HEK293 (cell line): ENCODE data around the gene TBX4.

Experiments
- HOXC10 ChIP-seq: sonication (generic); formaldehyde crosslinking; IDR thresholded peaks from 2 replicates; pipeline ENCODE4 v1.8.1; 2023; ENCODE audit warnings: mild to moderate bottlenecking, missing genetic modification reagents
- KLF16 ChIP-seq: fragments of 450-650 bp; formaldehyde crosslinking; IDR thresholded peaks from 2 replicates; pipeline ENCODE4 v1.5.1; 2017; ENCODE audit warnings: missing biosample characterization, missing genetic modification characterization
- SP2 ChIP-seq: fragments of 450-650 bp; formaldehyde crosslinking; IDR thresholded peaks from 2 replicates; pipeline ENCODE4 v1.5.1; 2016; ENCODE audit warnings: missing biosample characterization, missing genetic modification characterization
- SP3 ChIP-seq: fragments of 450-650 bp; formaldehyde crosslinking; IDR thresholded peaks from 2 replicates; pipeline ENCODE4 v1.5.1; 2016; ENCODE audit warnings: missing biosample characterization, missing genetic modification characterization
- YY1 ChIP-seq: fragments of 450-650 bp; formaldehyde crosslinking; IDR thresholded peaks from 2 replicates; pipeline ENCODE4 v1.5.1; 2018; ENCODE audit warnings: missing biosample characterization, missing genetic modification characterization
- ZFHX2 ChIP-seq: fragments of 450-650 bp; formaldehyde crosslinking; conservative IDR thresholded peaks from 2 replicates; pipeline ENCODE4 v1.5.1; 2016; ENCODE audit warnings: missing biosample characterization, missing genetic modification characterization
- ZFP37 ChIP-seq: fragments of 450-650 bp; formaldehyde crosslinking; IDR thresholded peaks from 2 replicates; pipeline ENCODE4 v1.5.1; 2016; ENCODE audit warnings: missing biosample characterization, missing genetic modification characterization
- ZFP69B ChIP-seq: fragments of 450-650 bp; formaldehyde crosslinking; IDR thresholded peaks from 2 replicates; pipeline ENCODE4 v1.5.1; 2016; ENCODE audit warnings: missing biosample characterization, missing genetic modification characterization
- ZIC2 ChIP-seq: fragments of 450-650 bp; formaldehyde crosslinking; IDR thresholded peaks from 2 replicates; pipeline ENCODE4 v1.5.1; 2016; ENCODE audit warnings: missing biosample characterization, missing genetic modification characterization
- ZNF140 ChIP-seq: fragments of 450-650 bp; formaldehyde crosslinking; IDR thresholded peaks from 2 replicates; pipeline ENCODE4 v1.5.1; 2016; ENCODE audit warnings: missing biosample characterization, missing genetic modification characterization
- ZNF19 ChIP-seq: fragments of 450-650 bp; formaldehyde crosslinking; IDR thresholded peaks from 2 replicates; pipeline ENCODE4; 2016; ENCODE audit warnings: missing biosample characterization, missing genetic modification characterization, low read depth
- ZNF23 ChIP-seq: fragments of 450-650 bp; formaldehyde crosslinking; IDR thresholded peaks from 2 replicates; pipeline ENCODE4 v1.5.1; 2016; ENCODE audit warnings: missing biosample characterization, missing genetic modification characterization, borderline replicate concordance
- ZNF302 ChIP-seq: fragments of 450-650 bp; formaldehyde crosslinking; IDR thresholded peaks from 2 replicates; pipeline ENCODE4 v1.5.1; 2016; ENCODE audit warnings: missing biosample characterization, missing genetic modification characterization, low read depth
- ZNF391 ChIP-seq: fragments of 450-650 bp; formaldehyde crosslinking; IDR thresholded peaks from 2 replicates; pipeline ENCODE4 v1.5.1; 2016; ENCODE audit warnings: low read depth, missing biosample characterization, missing genetic modification characterization, borderline replicate concordance
- ZNF423 ChIP-seq: fragments of 450-650 bp; formaldehyde crosslinking; IDR thresholded peaks from 2 replicates; pipeline ENCODE4 v1.5.1; 2016; ENCODE audit warnings: missing biosample characterization, missing genetic modification characterization
- ZNF548 ChIP-seq: fragments of 450-650 bp; formaldehyde crosslinking; IDR thresholded peaks from 2 replicates; pipeline ENCODE4 v1.5.1; 2016; ENCODE audit warnings: missing biosample characterization, missing genetic modification characterization
- ZNF600 ChIP-seq: fragments of 450-650 bp; formaldehyde crosslinking; IDR thresholded peaks from 2 replicates; pipeline ENCODE4 v1.5.1; 2016; ENCODE audit warnings: missing biosample characterization, missing genetic modification characterization
- ZNF621 ChIP-seq: fragments of 450-650 bp; formaldehyde crosslinking; IDR thresholded peaks from 2 replicates; pipeline ENCODE4 v1.5.1; 2017; ENCODE audit warnings: missing biosample characterization, missing genetic modification characterization
- ZNF654 ChIP-seq: fragments of 450-650 bp; formaldehyde crosslinking; IDR thresholded peaks from 2 replicates; pipeline ENCODE4 v1.5.1; 2016; ENCODE audit warnings: low read depth, missing biosample characterization, missing genetic modification characterization
- ZNF660 ChIP-seq: fragments of 450-650 bp; IDR thresholded peaks from 2 replicates; pipeline ENCODE4 v1.5.1; 2018; ENCODE audit warnings: missing biosample characterization, mild to moderate bottlenecking, missing genetic modification characterization
- ZNF677 ChIP-seq: fragments of 450-650 bp; IDR thresholded peaks from 2 replicates; pipeline ENCODE4 v1.5.0; 2018; ENCODE audit warnings: missing biosample characterization, mild to moderate bottlenecking, missing genetic modification characterization, moderate library complexity
- ZNF785 ChIP-seq: fragments of 450-650 bp; formaldehyde crosslinking; IDR thresholded peaks from 2 replicates; pipeline ENCODE4 v1.5.1; 2016; ENCODE audit warnings: missing biosample characterization, missing genetic modification characterization
- ZNF843 ChIP-seq: fragments of 450-650 bp; formaldehyde crosslinking; IDR thresholded peaks from 2 replicates; pipeline ENCODE4 v1.5.1; 2016; ENCODE audit warnings: missing biosample characterization, missing genetic modification characterization
- ZSCAN16 ChIP-seq: fragments of 450-650 bp; formaldehyde crosslinking; IDR thresholded peaks from 2 replicates; pipeline ENCODE4 v1.5.1; 2016; ENCODE audit warnings: missing biosample characterization, missing genetic modification characterization
- TF ChIP-seq, protein P1 (sequence below): fragments of 450-650 bp; formaldehyde crosslinking; IDR thresholded peaks from 2 replicates; pipeline ENCODE4 v1.5.0; 2017; ENCODE audit warnings: missing biosample characterization, missing genetic modification characterization, borderline replicate concordance
- TF ChIP-seq, protein P2 (sequence below): fragments of 450-650 bp; formaldehyde crosslinking; IDR thresholded peaks from 2 replicates; pipeline ENCODE4 v1.5.1; 2017; ENCODE audit warnings: missing biosample characterization, mild to moderate bottlenecking, missing genetic modification characterization, moderate library complexity
- TF ChIP-seq, protein P3 (sequence below): fragments of 450-650 bp; formaldehyde crosslinking; IDR thresholded peaks from 2 replicates; pipeline ENCODE4 v1.5.1; 2016; ENCODE audit warnings: missing biosample characterization, missing genetic modification characterization, low read depth
- TF ChIP-seq, protein P4 (sequence below): fragments of 450-650 bp; formaldehyde crosslinking; IDR thresholded peaks from 2 replicates; pipeline ENCODE4 v1.5.1; 2016; ENCODE audit warnings: missing biosample characterization, missing genetic modification characterization
- TF ChIP-seq, protein P5 (sequence below): fragments of 450-650 bp; formaldehyde crosslinking; optimal IDR thresholded peaks from 2 replicates; pipeline ENCODE3; 2016; ENCODE audit warnings: missing biosample characterization, mild to moderate bottlenecking, missing genetic modification characterization
- TF ChIP-seq, protein P6 (sequence below): fragments of 450-650 bp; formaldehyde crosslinking; IDR thresholded peaks from 2 replicates; pipeline ENCODE4 v1.5.1; 2016; ENCODE audit warnings: missing biosample characterization, missing genetic modification characterization

The TBX4 gene

DNA sequence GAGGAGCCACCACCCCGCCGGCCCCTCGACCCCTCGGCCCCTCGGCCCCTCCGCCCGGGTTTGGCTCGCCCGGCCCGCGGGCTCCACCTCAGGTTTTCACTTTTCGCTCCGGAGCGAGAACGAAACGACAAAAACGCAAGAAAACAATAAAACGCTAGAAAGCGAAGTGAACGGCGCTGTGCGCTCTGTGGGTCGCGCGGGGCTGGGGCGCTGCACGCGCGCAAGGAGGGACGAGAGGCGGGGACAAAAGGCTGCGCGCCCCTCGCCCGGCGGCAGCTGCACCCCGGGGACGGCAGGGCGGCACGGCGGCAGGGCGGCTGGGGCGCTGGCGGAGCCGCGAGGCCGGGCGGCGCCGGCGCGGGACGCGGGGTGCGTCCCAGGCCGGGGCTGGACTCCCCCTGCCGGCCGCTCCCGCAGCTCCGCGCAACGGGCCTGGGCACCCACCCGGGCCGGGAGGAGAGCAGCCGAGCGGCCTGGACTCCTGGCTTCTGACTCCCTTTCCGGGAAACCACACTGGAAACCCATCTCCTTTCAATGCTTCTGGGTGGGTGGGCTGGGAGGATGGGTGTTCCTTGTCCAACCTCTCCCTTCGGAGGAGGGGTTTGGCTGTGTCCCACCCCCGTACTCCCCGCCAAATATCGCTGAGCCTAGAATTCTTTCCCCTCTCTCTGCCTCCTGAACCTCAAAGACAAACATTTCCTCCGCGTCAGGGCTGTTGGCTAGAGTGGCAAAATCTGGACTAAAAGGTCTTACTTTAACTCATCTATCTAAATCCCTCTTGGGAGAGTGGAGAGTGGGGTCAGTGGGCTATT, 42.7 kb upstream of the TBX4 start (continued):
- TF ChIP-seq, protein P1, sequence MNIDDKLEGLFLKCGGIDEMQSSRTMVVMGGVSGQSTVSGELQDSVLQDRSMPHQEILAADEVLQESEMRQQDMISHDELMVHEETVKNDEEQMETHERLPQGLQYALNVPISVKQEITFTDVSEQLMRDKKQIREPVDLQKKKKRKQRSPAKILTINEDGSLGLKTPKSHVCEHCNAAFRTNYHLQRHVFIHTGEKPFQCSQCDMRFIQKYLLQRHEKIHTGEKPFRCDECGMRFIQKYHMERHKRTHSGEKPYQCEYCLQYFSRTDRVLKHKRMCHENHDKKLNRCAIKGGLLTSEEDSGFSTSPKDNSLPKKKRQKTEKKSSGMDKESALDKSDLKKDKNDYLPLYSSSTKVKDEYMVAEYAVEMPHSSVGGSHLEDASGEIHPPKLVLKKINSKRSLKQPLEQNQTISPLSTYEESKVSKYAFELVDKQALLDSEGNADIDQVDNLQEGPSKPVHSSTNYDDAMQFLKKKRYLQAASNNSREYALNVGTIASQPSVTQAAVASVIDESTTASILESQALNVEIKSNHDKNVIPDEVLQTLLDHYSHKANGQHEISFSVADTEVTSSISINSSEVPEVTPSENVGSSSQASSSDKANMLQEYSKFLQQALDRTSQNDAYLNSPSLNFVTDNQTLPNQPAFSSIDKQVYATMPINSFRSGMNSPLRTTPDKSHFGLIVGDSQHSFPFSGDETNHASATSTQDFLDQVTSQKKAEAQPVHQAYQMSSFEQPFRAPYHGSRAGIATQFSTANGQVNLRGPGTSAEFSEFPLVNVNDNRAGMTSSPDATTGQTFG (tag by site-specific recombination): no peak
- no peak for TF ChIP-seq KLF16
- TF ChIP-seq SP3: no peak; the same call in 1 of the 2 replicates
- TF ChIP-seq ZNF843 (tag by site-specific recombination): no peak
- TF ChIP-seq ZNF19 (tag by site-specific recombination): no peak
- no peak for TF ChIP-seq ZNF391 (tag by site-specific recombination)
- TF ChIP-seq, protein P2, sequence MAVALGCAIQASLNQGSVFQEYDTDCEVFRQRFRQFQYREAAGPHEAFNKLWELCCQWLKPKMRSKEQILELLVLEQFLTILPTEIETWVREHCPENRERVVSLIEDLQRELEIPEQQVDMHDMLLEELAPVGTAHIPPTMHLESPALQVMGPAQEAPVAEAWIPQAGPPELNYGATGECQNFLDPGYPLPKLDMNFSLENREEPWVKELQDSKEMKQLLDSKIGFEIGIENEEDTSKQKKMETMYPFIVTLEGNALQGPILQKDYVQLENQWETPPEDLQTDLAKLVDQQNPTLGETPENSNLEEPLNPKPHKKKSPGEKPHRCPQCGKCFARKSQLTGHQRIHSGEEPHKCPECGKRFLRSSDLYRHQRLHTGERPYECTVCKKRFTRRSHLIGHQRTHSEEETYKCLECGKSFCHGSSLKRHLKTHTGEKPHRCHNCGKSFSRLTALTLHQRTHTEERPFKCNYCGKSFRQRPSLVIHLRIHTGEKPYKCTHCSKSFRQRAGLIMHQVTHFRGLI (tag by site-specific recombination): no peak
- TF ChIP-seq ZNF548 (tag by site-specific recombination): no peak
- TF ChIP-seq, protein P3, sequence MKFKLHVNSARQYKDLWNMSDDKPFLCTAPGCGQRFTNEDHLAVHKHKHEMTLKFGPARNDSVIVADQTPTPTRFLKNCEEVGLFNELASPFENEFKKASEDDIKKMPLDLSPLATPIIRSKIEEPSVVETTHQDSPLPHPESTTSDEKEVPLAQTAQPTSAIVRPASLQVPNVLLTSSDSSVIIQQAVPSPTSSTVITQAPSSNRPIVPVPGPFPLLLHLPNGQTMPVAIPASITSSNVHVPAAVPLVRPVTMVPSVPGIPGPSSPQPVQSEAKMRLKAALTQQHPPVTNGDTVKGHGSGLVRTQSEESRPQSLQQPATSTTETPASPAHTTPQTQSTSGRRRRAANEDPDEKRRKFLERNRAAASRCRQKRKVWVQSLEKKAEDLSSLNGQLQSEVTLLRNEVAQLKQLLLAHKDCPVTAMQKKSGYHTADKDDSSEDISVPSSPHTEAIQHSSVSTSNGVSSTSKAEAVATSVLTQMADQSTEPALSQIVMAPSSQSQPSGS (tag by site-specific recombination): no peak
- no peak for TF ChIP-seq ZNF140 (tag by site-specific recombination)
- TF ChIP-seq ZNF660 (tag by site-specific recombination): 0 out of 2 replicates have a peak, but pooled peaks have one; percentile 20
- peak; percentile 39; the same call in 1 of the 2 replicates for TF ChIP-seq SP2 (tag by site-specific recombination)
- TF ChIP-seq ZNF302 (tag by site-specific recombination): no peak
- TF ChIP-seq, protein P4, sequence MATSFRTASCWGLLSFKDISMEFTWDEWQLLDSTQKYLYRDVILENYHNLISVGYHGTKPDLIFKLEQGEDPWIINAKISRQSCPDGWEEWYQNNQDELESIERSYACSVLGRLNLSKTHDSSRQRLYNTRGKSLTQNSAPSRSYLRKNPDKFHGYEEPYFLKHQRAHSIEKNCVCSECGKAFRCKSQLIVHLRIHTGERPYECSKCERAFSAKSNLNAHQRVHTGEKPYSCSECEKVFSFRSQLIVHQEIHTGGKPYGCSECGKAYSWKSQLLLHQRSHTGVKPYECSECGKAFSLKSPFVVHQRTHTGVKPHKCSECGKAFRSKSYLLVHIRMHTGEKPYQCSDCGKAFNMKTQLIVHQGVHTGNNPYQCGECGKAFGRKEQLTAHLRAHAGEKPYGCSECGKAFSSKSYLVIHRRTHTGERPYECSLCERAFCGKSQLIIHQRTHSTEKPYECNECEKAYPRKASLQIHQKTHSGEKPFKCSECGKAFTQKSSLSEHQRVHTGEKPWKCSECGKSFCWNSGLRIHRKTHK (tag by site-specific recombination): no peak
- TF ChIP-seq ZFP69B (tag by site-specific recombination): no peak
- 0 out of 2 replicates have a peak, but pooled peaks have one; percentile 31 for TF ChIP-seq HOXC10
- TF ChIP-seq ZFP37 (tag by site-specific recombination): no peak
- peak; percentile 16; the same call in 1 of the 2 replicates for TF ChIP-seq ZNF600 (tag by site-specific recombination)
- TF ChIP-seq ZNF621 (tag by site-specific recombination): no peak
- no peak for TF ChIP-seq ZNF23 (tag by site-specific recombination)
- TF ChIP-seq, protein P5, sequence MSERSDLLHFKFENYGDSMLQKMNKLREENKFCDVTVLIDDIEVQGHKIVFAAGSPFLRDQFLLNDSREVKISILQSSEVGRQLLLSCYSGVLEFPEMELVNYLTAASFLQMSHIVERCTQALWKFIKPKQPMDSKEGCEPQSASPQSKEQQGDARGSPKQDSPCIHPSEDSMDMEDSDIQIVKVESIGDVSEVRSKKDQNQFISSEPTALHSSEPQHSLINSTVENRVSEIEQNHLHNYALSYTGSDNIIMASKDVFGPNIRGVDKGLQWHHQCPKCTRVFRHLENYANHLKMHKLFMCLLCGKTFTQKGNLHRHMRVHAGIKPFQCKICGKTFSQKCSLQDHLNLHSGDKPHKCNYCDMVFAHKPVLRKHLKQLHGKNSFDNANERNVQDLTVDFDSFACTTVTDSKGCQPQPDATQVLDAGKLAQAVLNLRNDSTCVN (tag by site-specific recombination): peak; percentile 85
- peak; percentile 66; the same call in 1 of the 2 replicates for TF ChIP-seq ZIC2 (tag by site-specific recombination)
- TF ChIP-seq ZFHX2 (tag by site-specific recombination): no peak
- TF ChIP-seq ZNF654 (tag by site-specific recombination): no peak
- TF ChIP-seq, protein P6, sequence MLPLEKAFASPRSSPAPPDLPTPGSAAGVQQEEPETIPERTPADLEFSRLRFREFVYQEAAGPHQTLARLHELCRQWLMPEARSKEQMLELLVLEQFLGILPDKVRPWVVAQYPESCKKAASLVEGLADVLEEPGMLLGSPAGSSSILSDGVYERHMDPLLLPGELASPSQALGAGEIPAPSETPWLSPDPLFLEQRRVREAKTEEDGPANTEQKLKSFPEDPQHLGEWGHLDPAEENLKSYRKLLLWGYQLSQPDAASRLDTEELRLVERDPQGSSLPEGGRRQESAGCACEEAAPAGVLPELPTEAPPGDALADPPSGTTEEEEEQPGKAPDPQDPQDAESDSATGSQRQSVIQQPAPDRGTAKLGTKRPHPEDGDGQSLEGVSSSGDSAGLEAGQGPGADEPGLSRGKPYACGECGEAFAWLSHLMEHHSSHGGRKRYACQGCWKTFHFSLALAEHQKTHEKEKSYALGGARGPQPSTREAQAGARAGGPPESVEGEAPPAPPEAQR (tag by site-specific recombination): no peak
- TF ChIP-seq ZNF423 (tag by site-specific recombination): no peak
- no peak for TF ChIP-seq ZNF677 (tag by site-specific recombination)
- TF ChIP-seq ZSCAN16 (tag by site-specific recombination): no peak
- TF ChIP-seq YY1 (tag by site-specific recombination): no peak
- no peak for TF ChIP-seq ZNF785 (tag by site-specific recombination)
